ENCODE results near the gene SGCD.

Gene SGCD

GRCh38 chr5:156366521-156366920 is 39.6 kb downstream of the SGCD start:
- TF ChIP-seq CTCF (IDR thresholded peaks at IDR 0.05; ENCODE audit: extremely low read depth, insufficient read depth, missing control alignments) = no peak
- DNase-seq (ENCODE audit: low spot score) = no peak
- in situ Hi-C loops (cut with MboI; ENCODE audit: low pct_unique_long_range_greater_than_20kb, low sequenced_read_pairs, unreplicated experiment) = no loop called here

- in situ Hi-C loops (cut with MboI; ENCODE audit: low pct_unique_long_range_greater_than_20kb, low sequenced_read_pairs, unreplicated experiment) = no loop called here
- no peak for DNase-seq (ENCODE audit: low spot score)
- no peak for TF ChIP-seq CTCF (IDR thresholded peaks at IDR 0.05; ENCODE audit: extremely low read depth, insufficient read depth, missing control alignments)
Observed at GRCh38 chr5:156367597-156367996, 40.6 kb downstream of the SGCD start.

GRCh38 chr5:156375895-156376495 is 49.0 kb downstream of the SGCD start:
- in situ Hi-C loops (cut with MboI; ENCODE audit: low pct_unique_long_range_greater_than_20kb, low sequenced_read_pairs, unreplicated experiment) = no loop called here
- TF ChIP-seq CTCF (IDR thresholded peaks at IDR 0.05; ENCODE audit: extremely low read depth, insufficient read depth, missing control alignments) = no peak
- no peak for DNase-seq (ENCODE audit: low spot score)

GRCh38 chr5:156376751-156377150 is 49.8 kb downstream of the SGCD start:
- no peak for DNase-seq (ENCODE audit: low spot score)
- in situ Hi-C loops (cut with MboI; ENCODE audit: low pct_unique_long_range_greater_than_20kb, low sequenced_read_pairs, unreplicated experiment) = no loop called here
- TF ChIP-seq CTCF (IDR thresholded peaks at IDR 0.05; ENCODE audit: extremely low read depth, insufficient read depth, missing control alignments) = no peak

- no peak for DNase-seq (ENCODE audit: low spot score)
- TF ChIP-seq CTCF (IDR thresholded peaks at IDR 0.05; ENCODE audit: extremely low read depth, insufficient read depth, missing control alignments) = no peak
- in situ Hi-C loops (cut with MboI; ENCODE audit: low pct_unique_long_range_greater_than_20kb, low sequenced_read_pairs, unreplicated experiment) = no loop called here
Observed at GRCh38 chr5:156378159-156378558, 51.2 kb downstream of the SGCD start.

- no peak for TF ChIP-seq CTCF (IDR thresholded peaks at IDR 0.05; ENCODE audit: extremely low read depth, insufficient read depth, missing control alignments)
- in situ Hi-C loops (cut with MboI; ENCODE audit: low pct_unique_long_range_greater_than_20kb, low sequenced_read_pairs, unreplicated experiment) = no loop called here
- no peak for DNase-seq (ENCODE audit: low spot score)
Observed at GRCh38 chr5:156379206-156379605, 52.2 kb downstream of the SGCD start.

- no peak for DNase-seq (ENCODE audit: low spot score)
- no peak for TF ChIP-seq CTCF (IDR thresholded peaks at IDR 0.05; ENCODE audit: extremely low read depth, insufficient read depth, missing control alignments)
- in situ Hi-C loops (cut with MboI; ENCODE audit: low pct_unique_long_range_greater_than_20kb, low sequenced_read_pairs, unreplicated experiment) = no loop called here
Observed at GRCh38 chr5:156380848-156381247, 53.9 kb downstream of the SGCD start.
